A673 (cell line): ENCODE measurements around the gene KIF19. TPM values are rescaled to one million over a fixed set of nuclear protein-coding genes. Genes with fewer than 3 reads are reported as not detected.

Source experiments
- BruUV-seq: library from RNA; stranded (reverse); fragments of 400-500 nt; replicated peaks from 2 replicates; lab custom pipeline; 2021; lab: Mats Ljungman, UMichigan
- CTCF ChIA-PET: fragments of 300-600 bp; sonication (Branson Sonifier 250); formaldehyde crosslinking; loops from one replicate; lab custom pipeline; 2022; ENCODE audit warnings: antibody characterized with exemption; lab: Charles Lee
- POLR2A ChIA-PET: fragments of 300-600 bp; sonication (Branson Sonifier 250); formaldehyde crosslinking; loops from one replicate; lab custom pipeline; 2022; ENCODE audit warnings: antibody characterized with exemption; ENCODE audit not compliant: low non-redundant PET; lab: Charles Lee
- DNase-seq: peaks from one replicate; pipeline ENCODE4 v3.0.0-alpha.2; 2015; ENCODE audit warnings: low spot score
- H3K27ac ChIP-seq: fragments of 200-600 bp; sonication (generic); 2 replicates; pipeline ENCODE4 v1.5.1; 2016; ENCODE audit warnings: mixed run types, low read depth, mild to moderate bottlenecking, mixed read lengths, antibody characterized with exemption, low read length; ENCODE audit not compliant: poor library complexity, severe bottlenecking
- H3K27me3 ChIP-seq: fragments of 200-600 bp; sonication (generic); replicated peaks from 2 replicates; pipeline ENCODE4 v1.6.1; 2017; ENCODE audit warnings: mixed run types, low read depth, mild to moderate bottlenecking, mixed read lengths, antibody characterized with exemption, low read length; ENCODE audit not compliant: insufficient read depth, poor library complexity
- H3K36me3 ChIP-seq: fragments of 200-600 bp; sonication (generic); 2 replicates; pipeline ENCODE4 v1.6.1; 2016; ENCODE audit warnings: mixed run types, mild to moderate bottlenecking, mixed read lengths, antibody characterized with exemption, low read length; ENCODE audit not compliant: insufficient read depth, poor library complexity, severe bottlenecking
- H3K4me1 ChIP-seq: fragments of 200-600 bp; sonication (generic); 2 replicates; pipeline ENCODE4 v1.6.1; 2017; ENCODE audit warnings: mixed run types, mild to moderate bottlenecking, mixed read lengths, antibody characterized with exemption, low read length; ENCODE audit not compliant: insufficient read depth, poor library complexity, severe bottlenecking
- H3K4me3 ChIP-seq: fragments of 200-600 bp; sonication (generic); 2 replicates; pipeline ENCODE4 v1.5.1; 2016; ENCODE audit warnings: low read depth, mixed run types, mild to moderate bottlenecking, mixed read lengths, low read length; ENCODE audit not compliant: poor library complexity, severe bottlenecking
- H3K9me3 ChIP-seq: fragments of 200-600 bp; sonication (generic); 2 replicates; pipeline ENCODE4 v1.6.1; 2016; ENCODE audit warnings: mixed run types, low read depth, mild to moderate bottlenecking, mixed read lengths, antibody characterized with exemption, low read length; ENCODE audit not compliant: poor library complexity, severe bottlenecking
- CTCF ChIP-seq: fragments of 300-800, 200-600 bp; sonication (generic); conservative IDR thresholded peaks from 2 replicates; pipeline ENCODE4 v1.5.1; 2017; ENCODE audit warnings: low read depth, mild to moderate bottlenecking, antibody characterized with exemption, low read length, moderate library complexity, mixed read lengths
- EZH2 ChIP-seq: fragments of 200-600 bp; sonication (generic); IDR thresholded peaks from 2 replicates; pipeline ENCODE4 v1.6.1; 2017; ENCODE audit warnings: borderline replicate concordance, low read depth, mild to moderate bottlenecking, mixed read lengths, antibody characterized with exemption, low read length; ENCODE audit not compliant: poor library complexity, severe bottlenecking
- intact Hi-C: fragments of 100-400 bp; cut with micrococcal nuclease; formaldehyde crosslinking; loops from one replicate; pipeline ENCODE4 v1.10.0; 2022; ENCODE audit not compliant: unreplicated experiment
- total RNA-seq: library from RNA; stranded (reverse); gene quantifications from 2 replicates; pipeline ENCODE4 v1.2.3, GENCODE V29; 2021

Gene KIF19
- total RNA-seq, 1 experiment from 2014 or later: not detected

- BruUV-seq: no TSS peak
Observed at GRCh38 chr17:74362810-74363498, 36.9 kb downstream of the KIF19 start.

GRCh38 chr17:74367206-74367605 lies 41.2 kb downstream of the KIF19 start, which contains the start of gene GPR142:
Gene GPR142, plus strand, starts transcription at chr17:74367506. Its CDS starts 2,035 bp downstream, at chr17:74369541.
- Histone ChIP-seq H3K27me3 (no peaks in the 10 kb centered on the region), H3K36me3 (no peaks in the 10 kb centered on the region), H3K27ac (no peak within 1 kb of the TSS), H3K4me3 (no peak within 1 kb of the TSS), H3K4me1 (peaks cover 26% of the 10 kb centered on the region), H3K9me3 (no peaks in the 10 kb centered on the region)
- TF ChIP-seq EZH2 (no peak), CTCF (no peak)
- DNase-seq: no peak
- ChIA-PET CTCF (interaction anchor here (0.9 to 2.2 kb wide), 7 partner anchors 7 to 236 kb away, joined by 3 to 11 read pairs (median 4); no protein-coding TSS in a partner anchor), POLR2A (no interaction called here)
- BruUV-seq: no TSS peak
- intact Hi-C loops: loop anchor here (10.0 kb wide), 1 partner anchor 238 kb away; no protein-coding TSS in a partner anchor

More at GRCh38 chr17:74362810-74363498, 36.9 kb downstream of the KIF19 start:
- no peaks in the 10 kb centered on the region for H3K9me3 ChIP-seq
- no peak for DNase-seq
- TF ChIP-seq EZH2 (no peak), CTCF (no peak)
- peaks cover 25% of the 10 kb centered on the region for H3K4me1 ChIP-seq
- ChIA-PET CTCF (interaction anchor here (0.6 to 0.9 kb wide), 4 partner anchors 8 to 1836 kb away, joined by 3 to 4 read pairs (median 4); no protein-coding TSS in a partner anchor), POLR2A (interaction anchor here (0.7 kb wide), 1 partner anchor 137 kb away, joined by 3 read pairs; no protein-coding TSS in a partner anchor)
- H3K27ac ChIP-seq: peak overlapping the region; percentile 70
- no peaks in the 10 kb centered on the region for H3K36me3 ChIP-seq
- H3K27me3 ChIP-seq: peaks cover 3% of the 10 kb centered on the region
- intact Hi-C loops: loop anchor here (10.0 kb wide), 1 partner anchor 242 kb away; no protein-coding TSS in a partner anchor
- H3K4me3 ChIP-seq: no peak overlapping the region

DNA sequence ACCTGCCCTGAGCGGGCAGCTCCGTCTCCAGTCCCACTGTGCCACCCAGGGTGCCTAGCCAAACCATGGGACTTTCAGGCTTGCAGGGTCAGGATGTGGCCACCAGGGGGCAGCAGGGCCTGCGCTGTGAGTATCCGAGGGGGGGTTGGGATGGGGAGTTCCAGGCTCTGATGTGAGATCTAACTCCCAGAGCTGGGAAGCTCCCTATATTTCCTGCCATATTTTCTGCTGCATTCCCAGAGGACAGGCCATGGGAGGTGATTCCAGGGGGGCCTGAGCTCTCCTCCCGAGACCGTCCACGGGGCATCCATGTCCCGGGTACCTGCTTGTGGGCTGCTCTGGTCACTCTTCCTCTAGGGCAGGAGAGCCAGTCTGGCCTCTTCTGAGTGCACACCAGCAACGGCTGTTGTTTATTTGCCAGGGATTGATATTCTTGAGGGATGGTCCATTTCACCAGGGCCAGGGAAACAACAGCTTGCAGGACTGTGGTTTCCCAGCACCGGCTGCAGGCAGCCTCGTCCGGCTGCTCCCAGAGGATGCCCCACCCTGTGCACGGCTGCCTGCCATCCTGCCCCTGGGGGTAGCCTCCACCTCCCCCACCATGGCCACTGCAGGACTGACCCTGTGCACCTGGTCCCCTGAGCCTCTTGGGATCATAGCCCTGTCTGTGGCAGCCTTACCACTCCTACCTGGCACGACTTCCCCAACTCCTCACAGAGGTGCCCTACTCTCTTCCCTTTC lies 42.5 kb downstream of the KIF19 start:
- no peak for TF ChIP-seq EZH2
- TF ChIP-seq CTCF: peak; percentile 96
- Histone ChIP-seq H3K27ac (no peak overlapping the region), H3K4me1 (peaks cover 15% of the 10 kb centered on the region), H3K4me3 (no peak overlapping the region), H3K36me3 (no peaks in the 10 kb centered on the region), H3K9me3 (no peaks in the 10 kb centered on the region), H3K27me3 (no peaks in the 10 kb centered on the region)
- intact Hi-C loops: loop anchor here (1.0 to 10.0 kb wide), 3 partner anchors 89 to 236 kb away; no protein-coding TSS in a partner anchor
- POLR2A ChIA-PET: no interaction called here
- CTCF ChIA-PET: interaction anchor here (0.5 to 2.2 kb wide), 18 partner anchors 9 to 880 kb away, joined by 3 to 11 read pairs (median 4); no protein-coding TSS in a partner anchor
- DNase-seq: peak; percentile 80
- BruUV-seq: no TSS peak
